Effector memory CD4-positive, alpha-beta T cell (primary cell): ENCODE data around the gene MYO7A.

Experiments
- DNase-seq, 3 donors: peaks; one replicate each; pipeline ENCODE4 v3.0.0-alpha.2; 2020
- H3K27ac ChIP-seq: 2 replicates; pipeline ENCODE4 v1.7.0; 2013; ENCODE audit warnings: mild to moderate bottlenecking, low read length, moderate library complexity; ENCODE audit not compliant: insufficient read depth, poor library complexity, severe bottlenecking
- H3K27me3 ChIP-seq: replicated peaks from 2 replicates; pipeline ENCODE4 v1.7.0; 2013; ENCODE audit warnings: mild to moderate bottlenecking, low read length; ENCODE audit not compliant: insufficient read depth, control insufficient read depth, poor library complexity, severe bottlenecking
- H3K36me3 ChIP-seq: 2 replicates; pipeline ENCODE4 v1.7.0; 2013; ENCODE audit warnings: mild to moderate bottlenecking, low read length, moderate library complexity; ENCODE audit not compliant: control insufficient read depth, insufficient read depth
- H3K4me1 ChIP-seq: 2 replicates; pipeline ENCODE4 v1.7.0; 2013; ENCODE audit warnings: low read length, mild to moderate bottlenecking; ENCODE audit not compliant: control insufficient read depth, insufficient read depth, poor library complexity, severe bottlenecking
- H3K4me3 ChIP-seq: 2 replicates; pipeline ENCODE4 v1.7.0; 2013; ENCODE audit warnings: low read length, low read depth, mild to moderate bottlenecking; ENCODE audit not compliant: insufficient read depth, poor library complexity, severe bottlenecking
- H3K9me3 ChIP-seq: 2 replicates; pipeline ENCODE4 v1.7.0; 2013; ENCODE audit warnings: mild to moderate bottlenecking, low read length, moderate library complexity; ENCODE audit not compliant: control insufficient read depth

The MYO7A gene

DNA sequence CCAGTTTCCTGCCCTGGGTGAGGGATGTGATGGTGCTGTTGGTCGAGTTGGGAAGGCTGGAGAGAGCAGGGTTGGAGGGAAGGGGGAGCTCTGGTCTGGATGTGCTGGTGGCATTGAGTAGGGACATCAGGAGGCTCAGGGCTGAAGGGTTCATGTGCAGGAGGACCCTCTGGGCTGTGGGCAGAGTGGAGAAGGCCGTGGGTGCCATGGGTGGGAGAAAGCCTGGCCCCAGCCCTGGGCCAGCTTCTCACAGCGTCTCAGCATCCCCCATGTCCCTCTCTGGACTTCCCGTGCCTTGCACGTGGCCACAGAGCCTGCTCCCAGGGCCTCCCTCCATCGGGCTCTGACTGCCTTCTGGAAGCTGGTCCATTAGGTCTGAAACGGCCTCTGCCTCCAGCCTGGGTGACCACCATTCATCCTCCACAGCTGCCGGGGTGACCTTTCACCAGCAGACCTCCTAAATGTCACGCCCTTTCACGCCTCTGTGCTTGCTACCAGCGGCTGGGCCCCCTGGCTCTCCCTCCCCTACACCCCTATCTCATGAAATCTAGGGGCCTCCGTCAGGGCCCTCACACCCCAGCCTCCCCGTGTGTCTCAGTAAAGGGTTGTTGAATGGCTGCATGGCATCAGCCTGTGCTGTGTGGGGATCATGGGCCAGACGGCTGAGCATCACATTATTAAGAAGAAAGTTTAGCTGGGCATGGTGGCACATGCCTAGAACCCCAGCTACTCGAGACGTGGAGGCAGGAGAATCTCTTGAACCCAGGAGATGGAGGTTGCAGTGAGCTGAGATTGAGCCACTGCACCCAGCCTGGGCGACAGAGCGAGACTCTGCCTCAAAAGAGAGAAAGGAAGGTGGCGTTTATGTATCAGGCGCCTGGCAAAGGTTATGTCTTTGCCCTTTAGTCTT is 25.5 kb downstream of the MYO7A start:
- no peak overlapping the region for H3K27ac ChIP-seq
- no peak overlapping the region for H3K4me3 ChIP-seq
- no peaks in the 10 kb centered on the region for H3K27me3 ChIP-seq
- H3K9me3 ChIP-seq, result no peaks in the 10 kb centered on the region
- H3K4me1 ChIP-seq, result peaks cover 23% of the 10 kb centered on the region
- no peaks in the 10 kb centered on the region for H3K36me3 ChIP-seq
- no peak for DNase-seq

DNA sequence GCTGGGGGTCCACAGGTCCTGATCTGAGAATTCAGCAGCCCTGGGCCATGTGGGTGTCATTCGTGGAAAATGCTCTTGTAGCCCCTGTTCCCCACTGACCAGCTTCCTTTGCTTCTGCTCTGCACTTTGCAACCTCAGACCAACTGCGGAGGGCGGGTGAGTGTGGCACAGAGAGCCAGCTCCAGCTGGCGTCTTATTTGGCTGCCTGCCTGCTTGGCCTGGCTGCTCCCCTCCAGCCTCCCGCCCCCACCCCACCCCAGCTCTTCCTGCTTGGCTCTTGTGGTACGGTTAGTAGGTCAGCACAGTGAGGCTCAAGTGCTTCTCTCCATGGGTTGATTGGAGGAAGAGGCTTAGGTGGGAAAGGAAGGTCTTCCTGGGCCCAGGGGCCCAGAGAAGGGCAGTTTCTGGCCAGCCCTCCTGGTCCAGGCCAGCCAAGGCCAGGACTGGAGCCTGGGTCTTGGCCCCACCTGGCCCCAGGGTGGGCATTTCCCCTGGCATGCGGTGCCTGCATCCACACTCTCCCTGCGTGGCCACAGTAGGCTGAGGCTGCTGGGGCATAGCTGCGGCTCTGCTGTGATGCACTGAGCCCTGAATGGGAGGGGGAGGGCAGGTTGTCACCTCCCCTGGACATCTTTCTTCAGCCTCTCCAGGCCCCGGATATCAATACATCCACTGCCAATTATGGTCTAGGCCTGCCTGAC is 26.5 kb downstream of the MYO7A start:
- peaks cover 23% of the 10 kb centered on the region for H3K4me1 ChIP-seq
- no peaks in the 10 kb centered on the region for H3K27me3 ChIP-seq
- H3K4me3 ChIP-seq, result no peak overlapping the region
- no peaks in the 10 kb centered on the region for H3K36me3 ChIP-seq
- DNase-seq, result no peak
- no peaks in the 10 kb centered on the region for H3K9me3 ChIP-seq
- H3K27ac ChIP-seq, result no peak overlapping the region

GRCh38 chr11:77155082-77155475 is 27.0 kb downstream of the MYO7A start:
- Histone ChIP-seq H3K4me1 (peaks cover 23% of the 10 kb centered on the region), H3K9me3 (no peaks in the 10 kb centered on the region), H3K36me3 (no peaks in the 10 kb centered on the region), H3K27me3 (no peaks in the 10 kb centered on the region), H3K27ac (no peak overlapping the region), H3K4me3 (no peak overlapping the region)
- no peak for DNase-seq

DNA sequence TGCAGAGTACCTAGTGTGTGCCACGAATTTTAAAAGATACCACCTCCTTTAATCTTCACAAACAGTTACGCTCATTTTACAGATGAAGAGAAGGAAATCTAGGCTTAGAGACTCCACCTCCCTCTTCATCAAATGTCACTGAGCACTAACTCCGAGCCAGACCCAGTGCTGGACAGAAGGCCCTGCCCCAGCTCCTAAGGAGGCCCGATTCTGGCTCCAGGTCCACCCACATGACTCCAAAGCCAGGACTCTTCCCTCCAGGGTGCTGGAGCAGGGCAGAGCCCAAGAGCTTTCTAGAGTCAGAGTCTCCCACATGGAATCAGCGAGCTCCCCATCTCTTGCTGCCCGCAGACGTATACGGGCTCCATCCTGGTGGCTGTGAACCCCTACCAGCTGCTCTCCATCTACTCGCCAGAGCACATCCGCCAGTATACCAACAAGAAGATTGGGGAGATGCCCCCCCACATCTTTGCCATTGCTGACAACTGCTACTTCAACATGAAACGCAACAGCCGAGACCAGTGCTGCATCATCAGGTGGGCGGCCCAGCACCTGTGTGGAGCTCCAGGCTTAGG is 27.6 kb downstream of the MYO7A start:
- Histone ChIP-seq H3K27me3 (no peaks in the 10 kb centered on the region), H3K4me1 (peaks cover 23% of the 10 kb centered on the region), H3K4me3 (no peak overlapping the region), H3K27ac (no peak overlapping the region), H3K36me3 (no peaks in the 10 kb centered on the region), H3K9me3 (no peaks in the 10 kb centered on the region)
- no peak for DNase-seq

- Histone ChIP-seq H3K4me1 (peaks cover 20% of the 10 kb centered on the region), H3K27me3 (no peaks in the 10 kb centered on the region), H3K9me3 (no peaks in the 10 kb centered on the region), H3K27ac (no peak overlapping the region), H3K4me3 (no peak overlapping the region), H3K36me3 (no peaks in the 10 kb centered on the region)
- no peak for DNase-seq
These were observed 28.6 kb downstream of the MYO7A start for GRCh38 chr11:77156396-77157195.

DNA sequence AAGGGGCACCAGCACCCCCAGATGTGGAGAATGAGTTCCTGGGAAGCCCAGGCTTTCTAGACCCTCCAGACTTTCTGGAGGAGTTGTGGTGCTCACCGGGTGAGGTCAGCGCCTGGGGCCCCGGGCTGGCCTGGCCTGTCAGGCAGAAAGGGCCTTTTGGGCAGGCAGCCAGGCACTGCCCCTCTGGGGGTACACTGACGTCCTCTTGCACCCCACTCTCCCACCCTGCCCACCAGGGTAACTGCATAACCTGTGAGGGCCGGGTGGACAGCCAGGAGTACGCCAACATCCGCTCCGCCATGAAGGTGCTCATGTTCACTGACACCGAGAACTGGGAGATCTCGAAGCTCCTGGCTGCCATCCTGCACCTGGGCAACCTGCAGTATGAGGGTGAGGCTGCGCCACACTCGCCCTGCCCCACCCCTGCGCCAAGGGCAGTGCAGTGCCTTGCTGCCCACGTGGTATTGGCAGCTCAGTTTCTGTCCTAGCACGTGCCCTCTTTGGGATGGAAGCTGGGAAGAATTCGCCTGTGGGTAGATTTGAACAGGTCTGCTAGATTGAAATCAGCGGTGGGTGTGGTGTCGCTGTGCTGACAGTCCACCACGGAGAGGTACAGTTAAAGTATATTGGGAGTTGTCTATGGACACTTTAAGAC is 30.1 kb downstream of the MYO7A start:
- H3K9me3 ChIP-seq, result no peaks in the 10 kb centered on the region
- no peak overlapping the region for H3K27ac ChIP-seq
- no peaks in the 10 kb centered on the region for H3K36me3 ChIP-seq
- H3K4me1 ChIP-seq, result peaks cover 5% of the 10 kb centered on the region
- H3K4me3 ChIP-seq, result no peak overlapping the region
- DNase-seq, result no peak
- H3K27me3 ChIP-seq, result no peaks in the 10 kb centered on the region

DNA sequence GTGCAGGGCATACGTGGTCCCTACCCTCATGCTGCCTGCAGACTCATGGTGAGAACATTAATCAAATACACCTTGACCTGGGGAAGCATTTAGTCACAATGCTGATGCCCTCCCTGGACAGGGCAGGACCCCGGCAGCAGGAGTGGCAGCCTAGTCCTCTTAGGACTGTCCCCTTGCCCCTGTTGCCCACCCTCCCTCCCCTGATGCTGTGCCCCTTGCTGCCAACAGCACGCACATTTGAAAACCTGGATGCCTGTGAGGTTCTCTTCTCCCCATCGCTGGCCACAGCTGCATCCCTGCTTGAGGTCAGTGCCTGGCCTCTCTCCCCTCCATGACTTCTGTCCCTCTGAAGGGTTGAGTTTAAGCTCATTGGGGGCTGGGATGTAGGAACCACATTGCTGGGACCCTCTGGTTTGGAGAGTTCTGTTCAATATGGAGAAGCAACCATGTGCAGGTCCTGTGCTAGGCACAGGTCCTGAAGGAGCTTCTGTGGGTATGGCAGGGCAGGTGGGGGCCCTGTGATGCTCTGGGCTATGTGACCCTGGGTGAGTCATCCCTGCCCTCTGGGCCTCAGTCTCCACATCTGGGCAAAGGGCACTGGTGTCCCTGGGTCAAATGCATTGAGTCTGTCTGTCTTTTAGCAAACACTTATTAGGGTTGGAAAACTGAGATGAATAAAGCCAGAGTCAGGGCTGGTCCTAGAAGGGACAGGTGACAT is 31.3 kb downstream of the MYO7A start:
- no peaks in the 10 kb centered on the region for H3K9me3 ChIP-seq
- H3K4me3 ChIP-seq, result no peak overlapping the region
- H3K4me1 ChIP-seq, result peaks cover 4% of the 10 kb centered on the region
- no peak for DNase-seq
- H3K36me3 ChIP-seq, result no peaks in the 10 kb centered on the region
- H3K27me3 ChIP-seq, result no peaks in the 10 kb centered on the region
- H3K27ac ChIP-seq, result no peak overlapping the region

- no peak overlapping the region for H3K4me3 ChIP-seq
- no peaks in the 10 kb centered on the region for H3K4me1 ChIP-seq
- H3K36me3 ChIP-seq, result no peaks in the 10 kb centered on the region
- no peak overlapping the region for H3K27ac ChIP-seq
- no peak for DNase-seq
- no peaks in the 10 kb centered on the region for H3K27me3 ChIP-seq
- H3K9me3 ChIP-seq, result no peaks in the 10 kb centered on the region
These were observed 32.0 kb downstream of the MYO7A start for GRCh38 chr11:77159937-77160495.

GRCh38 chr11:77163271-77163670 is 35.2 kb downstream of the MYO7A start:
- Histone ChIP-seq H3K27me3 (no peaks in the 10 kb centered on the region), H3K27ac (no peak overlapping the region)

More at GRCh38 chr11:77163271-77163670, 35.2 kb downstream of the MYO7A start:
- H3K36me3 ChIP-seq, result no peaks in the 10 kb centered on the region
- DNase-seq, result no peak
- H3K4me1 ChIP-seq, result no peaks in the 10 kb centered on the region
- H3K9me3 ChIP-seq, result no peaks in the 10 kb centered on the region
- no peak overlapping the region for H3K4me3 ChIP-seq
